PFSK-1 (cell line): ENCODE measurements around the gene RASAL2.

Experiments used
- FOXP2 ChIP-seq: optimal IDR thresholded peaks from 2 replicates; pipeline ENCODE3; 2011; ENCODE audit warnings: borderline replicate concordance, control low read depth, inconsistent platforms; ENCODE audit not compliant: insufficient read depth; ENCODE audit errors: extremely low read length, extremely low read depth
- POLR2AphosphoS5 ChIP-seq: IDR thresholded peaks from 2 replicates; pipeline ENCODE4 v1.6.1; 2012; ENCODE audit warnings: low read depth, mild to moderate bottlenecking, control low read depth, low read length, moderate library complexity
- SIN3A ChIP-seq: IDR thresholded peaks from 2 replicates; pipeline ENCODE4 v1.6.1; 2012; ENCODE audit warnings: mild to moderate bottlenecking, low read length, moderate library complexity, borderline replicate concordance; ENCODE audit not compliant: insufficient read depth
- TAF1 ChIP-seq: IDR thresholded peaks from 2 replicates; pipeline ENCODE4 v1.6.1; 2012; ENCODE audit warnings: low read length, control low read depth, borderline replicate concordance; ENCODE audit not compliant: insufficient read depth
- TF ChIP-seq, protein P1 (sequence below), 2 experiments: IDR thresholded peaks; 2 replicates each; pipeline versions ENCODE4 v1.6.1 to v1.8.0; 2011 to 2012; ENCODE audit warnings: low read depth in 2 of 2, low read length in 2 of 2, control low read depth in 1 of 2, inconsistent platforms in 1 of 2, mild to moderate bottlenecking in 1 of 2, moderate library complexity in 1 of 2; ENCODE audit not compliant: insufficient read depth in 1 of 2

RASAL2 gene

DNA sequence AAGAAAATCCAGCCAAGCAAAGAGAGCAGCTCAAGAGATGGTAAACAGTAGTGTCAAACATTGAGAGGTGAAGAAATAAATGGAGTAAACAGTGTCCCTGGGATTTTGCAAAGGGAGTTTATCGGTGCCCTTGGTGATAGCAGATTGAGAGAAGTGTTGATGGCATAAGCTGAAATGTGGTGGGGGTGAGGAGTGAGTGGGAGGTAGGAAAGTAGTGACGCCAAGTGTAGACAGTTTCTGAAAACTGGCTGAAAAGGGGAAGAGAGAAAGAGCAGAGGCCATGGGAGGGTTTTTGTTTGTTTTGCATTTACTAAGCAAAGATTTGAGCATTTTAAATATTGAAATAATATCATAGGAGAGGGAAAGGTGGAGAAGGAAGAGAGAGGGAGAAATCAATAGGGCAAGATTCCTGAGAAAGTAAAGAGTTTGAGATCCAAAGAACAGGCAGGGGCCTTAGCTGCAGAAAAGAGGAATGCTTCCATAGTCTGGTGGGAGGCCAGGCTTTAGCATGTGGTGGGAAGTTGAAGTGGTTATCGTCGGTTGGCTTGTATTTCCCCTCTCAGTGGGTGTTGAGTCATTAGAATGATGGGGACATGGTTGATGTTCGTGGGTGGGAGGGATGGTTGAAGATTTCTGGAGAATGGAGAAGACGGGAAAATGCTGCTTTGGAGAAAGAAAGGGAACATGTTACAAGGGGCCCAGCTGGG lies 26.8 kb upstream of the RASAL2 start:
- TF ChIP-seq POLR2AphosphoS5 (no peak), FOXP2 (no peak), SIN3A (no peak), TAF1 (no peak)
- TF ChIP-seq, protein P1, sequence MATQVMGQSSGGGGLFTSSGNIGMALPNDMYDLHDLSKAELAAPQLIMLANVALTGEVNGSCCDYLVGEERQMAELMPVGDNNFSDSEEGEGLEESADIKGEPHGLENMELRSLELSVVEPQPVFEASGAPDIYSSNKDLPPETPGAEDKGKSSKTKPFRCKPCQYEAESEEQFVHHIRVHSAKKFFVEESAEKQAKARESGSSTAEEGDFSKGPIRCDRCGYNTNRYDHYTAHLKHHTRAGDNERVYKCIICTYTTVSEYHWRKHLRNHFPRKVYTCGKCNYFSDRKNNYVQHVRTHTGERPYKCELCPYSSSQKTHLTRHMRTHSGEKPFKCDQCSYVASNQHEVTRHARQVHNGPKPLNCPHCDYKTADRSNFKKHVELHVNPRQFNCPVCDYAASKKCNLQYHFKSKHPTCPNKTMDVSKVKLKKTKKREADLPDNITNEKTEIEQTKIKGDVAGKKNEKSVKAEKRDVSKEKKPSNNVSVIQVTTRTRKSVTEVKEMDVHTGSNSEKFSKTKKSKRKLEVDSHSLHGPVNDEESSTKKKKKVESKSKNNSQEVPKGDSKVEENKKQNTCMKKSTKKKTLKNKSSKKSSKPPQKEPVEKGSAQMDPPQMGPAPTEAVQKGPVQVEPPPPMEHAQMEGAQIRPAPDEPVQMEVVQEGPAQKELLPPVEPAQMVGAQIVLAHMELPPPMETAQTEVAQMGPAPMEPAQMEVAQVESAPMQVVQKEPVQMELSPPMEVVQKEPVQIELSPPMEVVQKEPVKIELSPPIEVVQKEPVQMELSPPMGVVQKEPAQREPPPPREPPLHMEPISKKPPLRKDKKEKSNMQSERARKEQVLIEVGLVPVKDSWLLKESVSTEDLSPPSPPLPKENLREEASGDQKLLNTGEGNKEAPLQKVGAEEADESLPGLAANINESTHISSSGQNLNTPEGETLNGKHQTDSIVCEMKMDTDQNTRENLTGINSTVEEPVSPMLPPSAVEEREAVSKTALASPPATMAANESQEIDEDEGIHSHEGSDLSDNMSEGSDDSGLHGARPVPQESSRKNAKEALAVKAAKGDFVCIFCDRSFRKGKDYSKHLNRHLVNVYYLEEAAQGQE (IDR thresholded peaks at IDR 0.05; ENCODE audit: insufficient read depth in 1 of 2, low read depth in 2 of 2, low read length in 2 of 2): no peak

DNA sequence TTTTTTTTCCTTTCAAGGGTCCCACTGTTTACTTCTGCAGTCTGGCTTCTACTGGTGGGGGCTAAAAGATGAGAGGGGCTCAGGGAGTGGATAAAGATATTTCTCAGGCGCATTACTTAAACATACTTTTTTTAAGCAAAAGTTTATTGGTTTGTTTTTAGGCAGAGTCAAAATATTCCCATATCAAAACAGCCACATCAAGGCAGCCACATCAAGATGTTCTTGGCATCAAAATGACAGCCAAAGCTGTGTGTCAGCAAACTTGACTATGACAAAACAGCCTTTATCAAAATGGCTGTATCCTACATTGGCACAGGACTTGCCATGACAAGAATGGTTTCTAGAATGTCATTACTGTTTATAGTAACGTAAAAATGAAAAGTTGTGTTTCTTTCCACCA lies 22.1 kb upstream of the RASAL2 start:
- no peak for TF ChIP-seq FOXP2
- no peak for TF ChIP-seq TAF1
- TF ChIP-seq SIN3A: no peak
- TF ChIP-seq, protein P1 (IDR thresholded peaks at IDR 0.05; ENCODE audit: insufficient read depth in 1 of 2, low read depth in 2 of 2, low read length in 2 of 2): no peak
- TF ChIP-seq POLR2AphosphoS5: no peak

DNA sequence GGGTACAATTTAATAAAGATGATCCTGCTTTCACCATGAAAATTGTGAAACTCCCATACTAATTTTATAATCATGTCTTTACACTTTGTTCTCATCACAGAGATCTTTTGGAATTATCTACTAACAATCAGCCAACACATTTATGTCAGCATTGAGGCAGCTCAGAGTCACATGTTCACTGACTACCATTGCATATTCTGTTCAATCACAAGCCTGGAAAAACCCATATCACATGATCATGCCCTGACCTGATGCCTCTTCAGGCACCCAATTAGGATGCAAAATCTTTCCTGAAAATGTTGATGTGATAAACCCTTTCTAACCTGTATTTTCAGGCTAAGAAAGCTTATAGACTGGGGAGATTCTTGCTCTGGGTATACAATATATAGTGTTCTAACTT lies 21.6 kb upstream of the RASAL2 start:
- TF ChIP-seq SIN3A: no peak
- TF ChIP-seq POLR2AphosphoS5: no peak
- TF ChIP-seq, protein P1 (IDR thresholded peaks at IDR 0.05; ENCODE audit: insufficient read depth in 1 of 2, low read depth in 2 of 2, low read length in 2 of 2): no peak
- no peak for TF ChIP-seq TAF1
- TF ChIP-seq FOXP2: no peak

DNA sequence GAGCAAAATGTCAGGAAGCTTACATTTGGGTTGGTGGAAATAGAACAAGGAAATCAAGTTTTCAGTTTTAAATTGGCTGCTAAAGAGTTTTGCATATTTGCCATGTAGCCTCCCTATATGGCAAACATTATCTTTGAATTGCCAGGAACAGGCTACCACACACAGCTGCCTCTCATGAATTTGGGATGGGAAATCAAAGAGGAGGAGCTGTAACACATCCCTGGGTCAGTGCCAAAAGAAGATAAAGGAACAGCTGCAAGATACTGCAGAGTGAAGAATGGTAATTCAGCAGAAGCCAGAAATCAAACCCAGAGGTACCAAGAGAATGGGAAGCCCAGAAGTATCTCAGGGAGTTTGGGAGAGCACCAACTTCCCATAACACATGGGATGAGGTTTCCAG lies 18.6 kb upstream of the RASAL2 start:
- TF ChIP-seq POLR2AphosphoS5 (no peak), SIN3A (no peak), FOXP2 (no peak), TAF1 (no peak)
- TF ChIP-seq, protein P1 (IDR thresholded peaks at IDR 0.05; ENCODE audit: insufficient read depth in 1 of 2, low read depth in 2 of 2, low read length in 2 of 2): no peak

DNA sequence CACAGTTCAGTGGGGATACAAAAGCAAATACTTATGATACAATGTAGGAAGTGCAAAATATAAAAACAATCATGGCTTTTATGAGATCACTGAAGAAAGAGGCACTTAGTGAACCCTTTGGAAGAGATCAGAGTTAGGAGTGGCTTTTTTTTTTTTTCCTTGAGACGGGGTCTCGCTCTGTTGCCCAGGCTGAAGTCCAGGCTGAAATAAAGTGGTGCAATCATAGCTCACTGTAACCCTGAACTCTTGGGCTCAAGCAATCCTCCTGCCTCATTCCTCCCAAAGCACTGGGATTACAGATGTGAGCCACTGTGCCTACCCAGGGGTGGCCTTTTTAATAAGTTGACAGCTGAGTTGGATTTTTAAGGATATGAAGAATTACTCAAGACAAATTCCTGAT lies 17.3 kb upstream of the RASAL2 start:
- TF ChIP-seq SIN3A: no peak
- TF ChIP-seq FOXP2: no peak
- TF ChIP-seq, protein P1 (IDR thresholded peaks at IDR 0.05; ENCODE audit: insufficient read depth in 1 of 2, low read depth in 2 of 2, low read length in 2 of 2): no peak
- TF ChIP-seq TAF1: no peak
- TF ChIP-seq POLR2AphosphoS5: no peak
